HG03159 (cell line): ENCODE data around the gene CCR5.

Experiments used
- ATAC-seq: cut with Tn5 transposase; IDR thresholded peaks from one replicate; pipeline ENCODE4 v1.9.1; 2021; ENCODE audit warnings: mild to moderate bottlenecking, moderate library complexity; ENCODE audit not compliant: unreplicated experiment

Gene CCR5

GRCh38 chr3:46406443-46406787 lies 35.7 kb downstream of the CCR5 start:
- ATAC-seq: no peak

GRCh38 chr3:46406788-46407611 lies 36.3 kb downstream of the CCR5 start, which contains the start of the genes CCR5AS and CCRL2:
Gene CCR5AS, minus strand, starts transcription at chr3:46407066.
Gene CCRL2, plus strand, starts transcription at chr3:46407259. Its CDS starts 821 bp downstream, at chr3:46408080.
- no peak for ATAC-seq

- ATAC-seq: no peak
Observed at GRCh38 chr3:46407970-46408369, 37.2 kb downstream of the CCR5 start.

- no peak for ATAC-seq
Observed at GRCh38 chr3:46408853-46409252, 38.1 kb downstream of the CCR5 start.

- no peak for ATAC-seq
Observed at GRCh38 chr3:46409739-46410489, 39.2 kb downstream of the CCR5 start.

GRCh38 chr3:46410669-46411068 lies 39.9 kb downstream of the CCR5 start:
- ATAC-seq: no peak

GRCh38 chr3:46411271-46411670 lies 40.5 kb downstream of the CCR5 start:
- ATAC-seq: no peak

- no peak for ATAC-seq
Observed at GRCh38 chr3:46412786-46413298, 42.1 kb downstream of the CCR5 start.

GRCh38 chr3:46413951-46414350 lies 43.2 kb downstream of the CCR5 start:
- no peak for ATAC-seq

- no peak for ATAC-seq
Observed at GRCh38 chr3:46414739-46415138, 44.0 kb downstream of the CCR5 start.

GRCh38 chr3:46416125-46416810 lies 45.5 kb downstream of the CCR5 start:
- no peak for ATAC-seq

GRCh38 chr3:46416811-46417510 lies 46.2 kb downstream of the CCR5 start:
- ATAC-seq: no peak

- no peak for ATAC-seq
Observed at GRCh38 chr3:46417841-46418611, 47.3 kb downstream of the CCR5 start.

GRCh38 chr3:46419816-46420215 lies 49.1 kb downstream of the CCR5 start:
- ATAC-seq: no peak

GRCh38 chr3:46420931-46421330 lies 50.2 kb downstream of the CCR5 start:
- ATAC-seq: no peak

- no peak for ATAC-seq
Observed at GRCh38 chr3:46422617-46423016, 51.9 kb downstream of the CCR5 start.

GRCh38 chr3:46423588-46423987 lies 52.8 kb downstream of the CCR5 start:
- no peak for ATAC-seq
